H1 (cell line): Measurements from ENCODE around the gene EXOG.

Experiments used
- EP300 ChIP-seq, 2 experiments: IDR thresholded peaks; 1 replicate in 1 of 2; 2 replicates in 1 of 2; pipeline ENCODE4 v1.6.1; 2011 to 2012; ENCODE audit warnings: low read depth in 2 of 2, low read length in 2 of 2, mild to moderate bottlenecking in 2 of 2, borderline replicate concordance in 1 of 2, inconsistent platforms in 1 of 2, moderate library complexity in 1 of 2
- EZH2 ChIP-seq: fragments of 200-600 bp; sonication (generic); IDR thresholded peaks from 2 replicates; pipeline ENCODE4 v1.7.1; 2012; ENCODE audit warnings: low read depth, mild to moderate bottlenecking, moderate library complexity, low read length, inconsistent platforms; ENCODE audit not compliant: severe bottlenecking
- RFX5 ChIP-seq: IDR thresholded peaks from 2 replicates; pipeline ENCODE4 v1.6.1; 2011; ENCODE audit warnings: low read depth, low read length, improper control_type of control experiment, borderline replicate concordance
- TCF12 ChIP-seq: IDR thresholded peaks from 2 replicates; pipeline ENCODE4 v1.6.1; 2011; ENCODE audit warnings: low read depth, mild to moderate bottlenecking, low read length
- YY1 ChIP-seq: IDR thresholded peaks from 2 replicates; pipeline ENCODE4 v1.6.1; 2011; ENCODE audit warnings: low read depth, mild to moderate bottlenecking, low read length
- ZNF274 ChIP-seq: IDR thresholded peaks from 2 replicates; pipeline ENCODE4 v1.7.0; 2012; ENCODE audit warnings: low read length, borderline replicate concordance; ENCODE audit errors: extremely low read depth

DNA sequence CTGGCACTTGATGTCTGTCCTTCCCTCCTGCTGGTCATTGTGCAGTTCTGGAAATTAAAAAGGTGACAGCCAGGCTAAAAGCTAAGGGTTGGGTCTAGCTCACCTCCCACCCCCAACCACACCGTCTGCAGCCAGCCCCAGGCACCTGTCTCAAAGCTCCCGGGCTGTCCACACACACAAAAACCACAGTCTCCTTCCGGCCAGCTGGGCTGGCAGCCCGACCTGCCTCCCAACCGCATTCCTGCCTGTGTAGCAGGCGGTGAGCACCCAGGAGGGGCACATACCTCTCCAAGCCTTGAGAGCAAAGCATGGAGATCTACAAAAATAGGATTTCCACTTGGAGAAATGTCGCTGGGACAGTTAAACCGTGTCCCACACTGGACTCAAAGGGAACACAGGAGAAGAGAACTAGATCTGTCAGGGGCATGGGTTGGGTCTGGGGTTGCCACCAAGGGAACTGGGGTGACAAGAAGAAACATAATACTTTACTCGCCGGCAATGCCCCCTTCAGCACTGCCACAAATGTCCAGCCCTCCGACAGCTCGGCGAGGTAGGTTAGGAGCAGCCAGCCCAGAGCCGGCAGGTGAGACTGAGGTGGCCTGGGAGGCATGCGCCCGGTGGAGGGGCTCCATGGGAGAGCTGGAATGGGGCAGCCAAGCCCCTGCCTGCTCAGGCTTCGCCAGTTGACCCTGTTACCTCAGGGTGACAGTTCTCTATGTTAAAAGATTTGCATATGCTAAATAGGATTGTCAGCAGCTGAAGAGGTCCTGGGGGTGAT lies 52.2 kb downstream of the EXOG start:
- no peak for TF ChIP-seq EP300 (IDR thresholded peaks at IDR 0.05; ENCODE audit: borderline replicate concordance in 1 of 2, low read depth in 2 of 2, low read length in 2 of 2)
- TF ChIP-seq TCF12: 0 out of 2 replicates have a peak, but pooled peaks have one; percentile 24
- no peak for TF ChIP-seq YY1
- TF ChIP-seq ZNF274: no peak
- TF ChIP-seq EZH2: no peak
- no peak for TF ChIP-seq RFX5
